Measurements from ENCODE around the gene GATA2. TPM values are rescaled to one million over a fixed set of nuclear protein-coding genes. Genes with fewer than 3 reads are reported as not detected.

The GATA2 gene
- total RNA-seq, 3 donors from 2014 or later (not counting 1 experiment from before 2014, with no cell fraction given): 0.92 to 225 (median 8.4) TPM

GRCh38 chr3:128488636-128488990, 4.4 kb downstream of the GATA2 start:
- Mint-ChIP-seq H3K36me3 (no peaks in the 10 kb centered on the region), H3K4me1 (peaks cover 12 to 36% of the 10 kb centered on the region in 2 donors), H3K27ac (peak overlapping the region in 1 of 2 donors; percentile 33), H3K27me3 (ENCODE audit: low read depth in 2 of 2) (peaks cover 36 to 69% of the 10 kb centered on the region in 2 donors), H3K4me3 (peak overlapping the region; percentile 68), H3K9me3 (no peaks in the 10 kb centered on the region)
- no peaks in the 10 kb centered on the region for H3K9me3 ChIP-seq (ENCODE audit: control insufficient read depth, insufficient read depth, low read length)
- ATAC-seq (peak in 1 of 3 donors; percentile 23), DNase-seq (peak in 1 of 2 donors; percentile 30)
- TF ChIP-seq CTCF (IDR thresholded peaks at IDR 0.05): no peak
- peaks cover 73% of the 10 kb centered on the region for H3K27me3 ChIP-seq (ENCODE audit: control insufficient read depth, insufficient read depth, low read length)
- intact Hi-C loops (cut with micrococcal nuclease): no loop called here
- H3K4me3 ChIP-seq (ENCODE audit: low read length): no peak overlapping the region
- H3K27ac ChIP-seq (ENCODE audit: low read length): no peak overlapping the region
- H3K4me1 ChIP-seq (ENCODE audit: control insufficient read depth, insufficient read depth, low read length): peaks cover 54% of the 10 kb centered on the region
- WGBS (ENCODE audit: insufficient coverage): 3% methylated on average over 20 of the region's 21 CpGs
- H3K36me3 ChIP-seq (ENCODE audit: control insufficient read depth, insufficient read depth, low read length): no peaks in the 10 kb centered on the region

GRCh38 chr3:128487813-128488635, 5.0 kb downstream of the GATA2 start:
- peak; percentile 23 to 38 (median 28) for ATAC-seq
- H3K27ac Mint-ChIP-seq: no peak overlapping the region
- peaks cover 16 to 42% of the 10 kb centered on the region in 2 donors for H3K4me1 Mint-ChIP-seq

GRCh38 chr3:128487538-128487812, 5.5 kb downstream of the GATA2 start:
- peak overlapping the region; percentile 70 for H3K4me3 Mint-ChIP-seq
- no peaks in the 10 kb centered on the region for H3K9me3 ChIP-seq (ENCODE audit: control insufficient read depth, insufficient read depth, low read length)
- no peak for DNase-seq
- H3K36me3 Mint-ChIP-seq: no peaks in the 10 kb centered on the region
- H3K27me3 Mint-ChIP-seq (ENCODE audit: low read depth in 2 of 2): peaks cover 48 to 75% of the 10 kb centered on the region in 2 donors
- H3K4me1 ChIP-seq (ENCODE audit: control insufficient read depth, insufficient read depth, low read length): peaks cover 58% of the 10 kb centered on the region
- ATAC-seq: no peak
- H3K36me3 ChIP-seq (ENCODE audit: control insufficient read depth, insufficient read depth, low read length): no peaks in the 10 kb centered on the region
- TF ChIP-seq CTCF (IDR thresholded peaks at IDR 0.05): no peak
- WGBS (ENCODE audit: insufficient coverage): 3% methylated on average over 15 of the region's 18 CpGs
- H3K27me3 ChIP-seq (ENCODE audit: control insufficient read depth, insufficient read depth, low read length): peaks cover 75% of the 10 kb centered on the region
- no peak overlapping the region for H3K4me3 ChIP-seq (ENCODE audit: low read length)
- H3K9me3 Mint-ChIP-seq: no peaks in the 10 kb centered on the region
- peaks cover 17 to 43% of the 10 kb centered on the region in 2 donors for H3K4me1 Mint-ChIP-seq
- no peak overlapping the region for H3K27ac ChIP-seq (ENCODE audit: low read length)
- intact Hi-C loops (cut with micrococcal nuclease): no loop called here
- no peak overlapping the region for H3K27ac Mint-ChIP-seq

More at GRCh38 chr3:128487813-128488635, 5.0 kb downstream of the GATA2 start:
- TF ChIP-seq CTCF (IDR thresholded peaks at IDR 0.05): no peak
- H3K27me3 Mint-ChIP-seq (ENCODE audit: low read depth in 2 of 2): peaks cover 42 to 71% of the 10 kb centered on the region in 2 donors
- no peaks in the 10 kb centered on the region for H3K9me3 Mint-ChIP-seq
- no peak overlapping the region for H3K4me3 ChIP-seq (ENCODE audit: low read length)
- peaks cover 74% of the 10 kb centered on the region for H3K27me3 ChIP-seq (ENCODE audit: control insufficient read depth, insufficient read depth, low read length)
- 1% methylated on average over 68 of the region's 68 CpGs for WGBS (ENCODE audit: insufficient coverage)
- H3K4me1 ChIP-seq (ENCODE audit: control insufficient read depth, insufficient read depth, low read length): peaks cover 59% of the 10 kb centered on the region
- H3K4me3 Mint-ChIP-seq: peak overlapping the region; percentile 70
- DNase-seq: peak in 1 of 2 donors; percentile 38
- H3K27ac ChIP-seq (ENCODE audit: low read length): no peak overlapping the region
- no peaks in the 10 kb centered on the region for H3K36me3 ChIP-seq (ENCODE audit: control insufficient read depth, insufficient read depth, low read length)
- no peaks in the 10 kb centered on the region for H3K36me3 Mint-ChIP-seq
- intact Hi-C loops (cut with micrococcal nuclease): no loop called here
- H3K9me3 ChIP-seq (ENCODE audit: control insufficient read depth, insufficient read depth, low read length): no peaks in the 10 kb centered on the region
